H1 (cell line): ENCODE results near the gene STX4. TPM values are rescaled to one million over a fixed set of nuclear protein-coding genes. Genes with fewer than 3 reads are reported as not detected.

Source experiments
- CTCF ChIA-PET: fragments of 300-600 bp; sonication (Branson Sonifier 250); formaldehyde crosslinking; loops from one replicate; lab custom pipeline; 2021; ENCODE audit not compliant: partially characterized antibody; lab: Charles Lee
- POLR2A ChIA-PET: fragments of 300-600 bp; sonication (Branson Sonifier 250); formaldehyde crosslinking; loops from one replicate; lab custom pipeline; 2021; ENCODE audit warnings: inconsistent platforms; ENCODE audit not compliant: partially characterized antibody; lab: Charles Lee
- DNase-seq, 2 experiments: peaks; one replicate each; pipeline versions ENCODE4 v3.0.0 to v3.0.0-alpha.2; 2010 to 2022; ENCODE audit warnings: low spot score in 2 of 2, low read depth in 1 of 2, mixed read lengths in 1 of 2
- FAIRE-seq: peaks from 2 replicates; lab custom pipeline; 2011; peaks lifted over from hg19 to GRCh38; lab: Jason Lieb, UNC
- H2AFZ ChIP-seq: 2 replicates; pipeline ENCODE4 v1.8.1; 2012; ENCODE audit warnings: low read length, inconsistent platforms
- H2AK5ac ChIP-seq: 2 replicates; pipeline ENCODE4 v1.6.1; 2013; ENCODE audit warnings: low read depth, low read length
- H2BK120ac ChIP-seq: replicated peaks from 2 replicates; pipeline ENCODE3; 2013; ENCODE audit warnings: low read depth, low read length, inconsistent platforms
- H2BK12ac ChIP-seq: 2 replicates; pipeline ENCODE4 v1.6.1; 2013; ENCODE audit warnings: low read depth, low read length
- H2BK15ac ChIP-seq: 2 replicates; pipeline ENCODE4 v1.6.1; 2013; ENCODE audit warnings: low read length
- H2BK20ac ChIP-seq: 2 replicates; pipeline ENCODE4 v1.6.1; 2013; ENCODE audit warnings: low read length
- H2BK5ac ChIP-seq: 2 replicates; pipeline ENCODE4 v1.6.1; 2013; ENCODE audit warnings: low read depth, low read length
- H3K14ac ChIP-seq: 2 replicates; pipeline ENCODE4 v1.6.1; 2013; ENCODE audit warnings: inconsistent platforms; ENCODE audit not compliant: insufficient read length
- H3K18ac ChIP-seq: 2 replicates; pipeline ENCODE4 v1.6.1; 2013; ENCODE audit warnings: low read length; ENCODE audit errors: extremely low read depth
- H3K23ac ChIP-seq: 2 replicates; pipeline ENCODE4 v1.6.1; 2013; ENCODE audit warnings: inconsistent platforms; ENCODE audit not compliant: insufficient read length
- H3K23me2 ChIP-seq: 2 replicates; pipeline ENCODE4 v1.6.1; 2013; ENCODE audit warnings: low read depth, low read length
- H3K27ac ChIP-seq: 2 replicates; pipeline ENCODE4 v1.6.1; 2011; ENCODE audit warnings: low read depth, low read length, inconsistent platforms
- H3K27me3 ChIP-seq, 4 experiments: replicated peaks in 1 of 4; 1 replicate in 1 of 4; 2 replicates in 3 of 4; pipeline versions ENCODE4 v1.6.1 to v1.8.1; 2011 to 2013; ENCODE audit warnings: low read length in 3 of 4, mild to moderate bottlenecking in 3 of 4, inconsistent platforms in 2 of 4, mixed read lengths in 2 of 4, moderate library complexity in 1 of 4; ENCODE audit not compliant: control insufficient read depth in 3 of 4, insufficient read depth in 3 of 4; ENCODE audit errors: extremely low read depth in 1 of 4
- H3K36me3 ChIP-seq, 4 experiments: 2 replicates each; pipeline versions ENCODE4 v1.6.1 to v1.8.1; 2011 to 2013; ENCODE audit warnings: mild to moderate bottlenecking in 4 of 4, low read length in 3 of 4, moderate library complexity in 2 of 4, control low read depth in 1 of 4, inconsistent platforms in 1 of 4; ENCODE audit not compliant: insufficient read depth in 4 of 4, control insufficient read depth in 2 of 4
- H3K4ac ChIP-seq: replicated peaks from 2 replicates; pipeline ENCODE3; 2013; ENCODE audit warnings: low read length, low read depth, mixed read lengths, inconsistent platforms; ENCODE audit not compliant: insufficient read length
- H3K4me1 ChIP-seq, 4 experiments: replicated peaks in 1 of 4; 1 replicate in 1 of 4; 2 replicates in 3 of 4; pipeline versions ENCODE4 v1.6.1 to v1.8.1; 2011 to 2013; ENCODE audit warnings: low read length in 3 of 4, inconsistent platforms in 2 of 4, mixed read lengths in 1 of 4; ENCODE audit not compliant: insufficient read depth in 4 of 4, control insufficient read depth in 3 of 4
- H3K4me2 ChIP-seq, 2 experiments: 2 replicates each; pipeline versions ENCODE4 v1.6.1 to v1.8.1; 2011 to 2013; ENCODE audit warnings: low read depth in 2 of 2, low read length in 2 of 2, control low read depth in 1 of 2, inconsistent platforms in 1 of 2, mild to moderate bottlenecking in 1 of 2; ENCODE audit not compliant: insufficient read depth in 1 of 2
- H3K4me3 ChIP-seq, 4 experiments: fragments of 200-600, 300-600 bp in 1 of 4; sonication (generic), shearing (Covaris generic), sonication (Bioruptor Twin) in 1 of 4; 2 replicates each; pipeline versions ENCODE4 v1.5.1 to v1.8.1; 2011 to 2016; ENCODE audit warnings: low read length in 4 of 4, low read depth in 3 of 4, control low read depth in 2 of 4, inconsistent platforms in 2 of 4, mild to moderate bottlenecking in 2 of 4, mixed read lengths in 1 of 4, moderate library complexity in 1 of 4; ENCODE audit not compliant: insufficient read depth in 2 of 4; ENCODE audit errors: extremely low read depth in 1 of 4
- H3K56ac ChIP-seq: replicated peaks from 2 replicates; pipeline ENCODE3; 2013; ENCODE audit warnings: low read depth, mild to moderate bottlenecking, mixed read lengths, low read length, inconsistent platforms; ENCODE audit not compliant: insufficient read length
- H3K79me1 ChIP-seq: 2 replicates; pipeline ENCODE4 v1.6.1; 2013; ENCODE audit warnings: low read depth, low read length, control low read depth
- H3K79me2 ChIP-seq, 2 experiments: 2 replicates each; pipeline versions ENCODE4 v1.6.1 to v1.8.1; 2012 to 2013; ENCODE audit warnings: low read length in 2 of 2, mild to moderate bottlenecking in 2 of 2, inconsistent platforms in 1 of 2; ENCODE audit not compliant: insufficient read depth in 2 of 2, control insufficient read depth in 1 of 2
- H3K9ac ChIP-seq, 4 experiments: replicated peaks in 1 of 4; 1 replicate in 1 of 4; 2 replicates in 3 of 4; pipeline versions ENCODE4 v1.6.1 to v1.8.1; 2011 to 2013; ENCODE audit warnings: low read depth in 3 of 4, low read length in 3 of 4, control low read depth in 2 of 4, mild to moderate bottlenecking in 2 of 4, moderate library complexity in 2 of 4, inconsistent platforms in 1 of 4; ENCODE audit errors: extremely low read depth in 1 of 4
- H3K9me3 ChIP-seq, 2 experiments: 2 replicates each; pipeline versions ENCODE4 v1.6.1 to v1.8.1; 2012 to 2013; ENCODE audit warnings: mild to moderate bottlenecking in 2 of 2, moderate library complexity in 2 of 2, control low read depth in 1 of 2, inconsistent platforms in 1 of 2, low read depth in 1 of 2, low read length in 1 of 2, mixed read lengths in 1 of 2; ENCODE audit not compliant: insufficient read depth in 2 of 2
- H4K20me1 ChIP-seq, 2 experiments: replicated peaks in 1 of 2; 2 replicates each; pipeline versions ENCODE3 to v1.8.1; 2011 to 2013; ENCODE audit warnings: inconsistent platforms in 2 of 2, low read length in 2 of 2, mild to moderate bottlenecking in 1 of 2; ENCODE audit not compliant: insufficient read depth in 2 of 2, control insufficient read depth in 1 of 2
- H4K5ac ChIP-seq: 2 replicates; pipeline ENCODE4 v1.6.1; 2013; ENCODE audit warnings: low read length, low read depth, mixed read lengths, inconsistent platforms; ENCODE audit not compliant: insufficient read length
- H4K8ac ChIP-seq: 2 replicates; pipeline ENCODE4 v1.8.0; 2013; ENCODE audit warnings: mild to moderate bottlenecking, moderate library complexity, low read length, inconsistent platforms; ENCODE audit not compliant: insufficient read depth; ENCODE audit errors: extremely low read depth
- H4K91ac ChIP-seq: replicated peaks from 2 replicates; pipeline ENCODE3; 2013; ENCODE audit warnings: low read length, mixed read lengths, inconsistent platforms; ENCODE audit not compliant: insufficient read length
- ATF2 ChIP-seq: IDR thresholded peaks from 2 replicates; pipeline ENCODE4 v1.6.1; 2012; ENCODE audit warnings: low read length, inconsistent platforms
- BRCA1 ChIP-seq: IDR thresholded peaks from 2 replicates; pipeline ENCODE4 v1.6.1; 2012; ENCODE audit warnings: low read depth, low read length, improper control_type of control experiment
- CTCF ChIP-seq, 3 experiments: IDR thresholded peaks; 1 replicate in 2 of 3; 2 replicates in 1 of 3; pipeline versions ENCODE4 v1.5.1 to v1.6.1; 2011; ENCODE audit warnings: low read length in 3 of 3, mild to moderate bottlenecking in 3 of 3, inconsistent platforms in 2 of 3, low read depth in 1 of 3, moderate library complexity in 1 of 3; ENCODE audit not compliant: insufficient read depth in 1 of 3; ENCODE audit errors: control extremely low read depth in 1 of 3
- EP300 ChIP-seq, 2 experiments: IDR thresholded peaks; 1 replicate in 1 of 2; 2 replicates in 1 of 2; pipeline ENCODE4 v1.6.1; 2011 to 2012; ENCODE audit warnings: low read depth in 2 of 2, low read length in 2 of 2, mild to moderate bottlenecking in 2 of 2, borderline replicate concordance in 1 of 2, inconsistent platforms in 1 of 2, moderate library complexity in 1 of 2
- POLR2AphosphoS5 ChIP-seq: IDR thresholded peaks from 2 replicates; pipeline ENCODE4 v1.6.1; 2011; ENCODE audit warnings: low read depth, low read length
- RNF2 ChIP-seq: fragments of 200-900, 300-1000 bp; sonication (generic); IDR thresholded peaks from 2 replicates; pipeline ENCODE4 v1.7.1; 2016; ENCODE audit warnings: borderline replicate concordance, low read depth, mild to moderate bottlenecking, antibody characterized with exemption, low read length; ENCODE audit not compliant: poor library complexity, severe bottlenecking; ENCODE audit errors: missing control alignments
- SIX5 ChIP-seq: IDR thresholded peaks from 2 replicates; pipeline ENCODE4 v1.6.1; 2011; ENCODE audit warnings: mild to moderate bottlenecking, low read depth, low read length
- WGBS, 2 experiments: shearing (Covaris generic) in 1 of 2; methylation state at CpG; one replicate each; pipeline versions ENCODE4 v1.1.6 to v1.1.7; 2013 to 2015; ENCODE audit warnings: low lambda C conversion rate in 2 of 2, mixed read lengths in 2 of 2, inconsistent platforms in 1 of 2, low coverage in 1 of 2, missing lambda C conversion rate in 1 of 2; ENCODE audit not compliant: insufficient replicate concordance in 2 of 2, insufficient coverage in 1 of 2, insufficient read length in 1 of 2; ENCODE audit errors: extremely low coverage in 1 of 2, missing lambda C conversion rate in 1 of 2; 5-methylcytosine and 5-hydroxymethylcytosine counted together
- polyA plus RNA-seq, 7 experiments: library from polyadenylated mRNA; depleted of rRNA in 3 of 7; stranded (reverse) in 5 of 7; unstranded in 2 of 7; fragments of >200 nt in 5 of 7; fragments of 200-250 nt in 2 of 7; gene quantifications; 1 replicate in 5 of 7; 2 replicates in 1 of 7; 4 replicates in 1 of 7; pipeline versions ENCODE4 v1.2.1 to v1.2.3, GENCODE V29; 2011 to 2013; ENCODE audit warnings: missing spikeins in 2 of 7, mixed read lengths in 2 of 7
- total RNA-seq: library from RNA; stranded (reverse); fragmentation: NEBNext Ultra II Directional; extraction: Animal tissue kit (Norgen Biotek cat#: 25700); gene quantifications from 2 replicates; pipeline ENCODE4 v1.2.1, GENCODE V29; 2021

STX4 gene
- total and polyA plus RNA-seq, 2 of the 8 experiments (the other 6 are each of a cell fraction or from before 2014, with no cell fraction given): 25.8 to 32.3 TPM

- Histone ChIP-seq H3K79me2 (no peaks in the 10 kb centered on the region), H2BK20ac (no peak overlapping the region), H3K56ac (no peak overlapping the region), H2AFZ (no peak overlapping the region), H2BK12ac (no peak overlapping the region), H4K8ac (no peak overlapping the region), H3K4ac (no peak overlapping the region), H3K18ac (no peak overlapping the region), H3K23ac (no peak overlapping the region), H3K9ac (no peak overlapping the region), H2BK120ac (no peak overlapping the region), H3K23me2 (no peaks in the 10 kb centered on the region; the same call in 1 of the 2 replicates), H3K36me3 (no peaks in the 10 kb centered on the region), H3K27ac (no peak overlapping the region), H4K5ac (no peak overlapping the region), H3K4me3 (no peak overlapping the region), H4K20me1 (no peaks in the 10 kb centered on the region), H3K79me1 (no peaks in the 10 kb centered on the region), H4K91ac (no peak overlapping the region), H3K27me3 (no peaks in the 10 kb centered on the region), H3K9me3 (no peaks in the 10 kb centered on the region), H2AK5ac (no peak overlapping the region), H2BK15ac (no peak overlapping the region), H3K4me1 (peaks cover 0 to 4% (median 0%) of the 10 kb centered on the region in 4 experiments; a peak in 2 of 7 replicates), H3K4me2 (no peak overlapping the region; a peak in 1 of 4 replicates), H3K14ac (no peak overlapping the region), H2BK5ac (no peak overlapping the region)
- DNase-seq: no peak
- POLR2A ChIA-PET: interaction anchor here (0.6 to 1.6 kb wide), 12 partner anchors 9 to 130 kb away, joined by 3 to 7 read pairs (median 3); partner anchors contain the start of genes FUS, VKORC1, ZNF646 and ZNF668
- WGBS, 2 experiments: 79% methylated on average over 10 of the region's 10 CpGs; no CpG with 5 or more reads in 1 of the 2 experiments
- peak; percentile 63 for FAIRE-seq
- CTCF ChIA-PET: interaction anchor here (0.6 to 2.1 kb wide), 8 partner anchors 8 to 132 kb away, joined by 3 to 16 read pairs (median 4); no protein-coding TSS in a partner anchor
- no peak for TF ChIP-seq BRCA1
- TF ChIP-seq ATF2: no peak
- TF ChIP-seq SIX5: no peak
- no peak for TF ChIP-seq CTCF (IDR thresholded peaks at IDR 0.05; ENCODE audit: control extremely low read depth in 1 of 3, insufficient read depth in 1 of 3, low read depth in 1 of 3, low read length in 3 of 3)
- TF ChIP-seq RNF2: no peak
- TF ChIP-seq POLR2AphosphoS5: no peak
- TF ChIP-seq EP300 (IDR thresholded peaks at IDR 0.05; ENCODE audit: borderline replicate concordance in 1 of 2, low read depth in 2 of 2, low read length in 2 of 2): no peak
- TF ChIP-seq, all 59 proteins: peak for 0
These were observed 17.1 kb downstream of the STX4 start for GRCh38 chr16:31050280-31051030.
